Lower leg skin (tissue), 3 donors: Measurements from ENCODE around the gene FHOD3.

Source experiments
- POLR2A ChIP-seq, 2 donors: fragments of 450-650 bp; IDR thresholded peaks; one replicate each; pipeline ENCODE4 v1.6.1; 2016 to 2017; ENCODE audit warnings: antibody characterized with exemption in 2 of 2, mild to moderate bottlenecking in 1 of 2, moderate library complexity in 1 of 2
- TF ChIP-seq, protein P1 (sequence below), 3 donors: fragments of 450-650 bp; IDR thresholded peaks; one replicate each; pipeline ENCODE4 v1.5.1; 2016; ENCODE audit warnings: antibody characterized with exemption in 3 of 3, mild to moderate bottlenecking in 3 of 3, moderate library complexity in 2 of 3

DNA sequence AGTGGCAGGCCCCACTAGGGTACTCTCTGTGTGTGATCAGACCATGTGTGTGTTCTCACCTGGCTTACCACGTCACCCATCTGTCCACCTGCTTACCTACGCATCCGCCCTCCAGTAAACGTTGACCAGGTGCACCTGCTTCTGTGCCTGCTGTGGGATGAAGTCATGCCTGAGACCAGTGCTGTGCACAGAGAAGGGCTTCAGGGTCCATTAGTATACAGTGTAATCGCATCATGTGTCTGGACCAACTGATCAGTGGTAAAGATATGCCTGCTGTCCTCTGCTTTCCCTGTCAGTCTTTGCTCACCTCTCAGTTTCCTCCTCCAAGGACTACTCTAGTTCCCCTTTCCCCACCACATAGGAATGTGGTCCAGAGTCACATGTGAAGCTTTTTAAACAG, 109.3 kb downstream of the FHOD3 start:
- TF ChIP-seq POLR2A (IDR thresholded peaks at IDR 0.05), result no peak
- TF ChIP-seq, protein P1, sequence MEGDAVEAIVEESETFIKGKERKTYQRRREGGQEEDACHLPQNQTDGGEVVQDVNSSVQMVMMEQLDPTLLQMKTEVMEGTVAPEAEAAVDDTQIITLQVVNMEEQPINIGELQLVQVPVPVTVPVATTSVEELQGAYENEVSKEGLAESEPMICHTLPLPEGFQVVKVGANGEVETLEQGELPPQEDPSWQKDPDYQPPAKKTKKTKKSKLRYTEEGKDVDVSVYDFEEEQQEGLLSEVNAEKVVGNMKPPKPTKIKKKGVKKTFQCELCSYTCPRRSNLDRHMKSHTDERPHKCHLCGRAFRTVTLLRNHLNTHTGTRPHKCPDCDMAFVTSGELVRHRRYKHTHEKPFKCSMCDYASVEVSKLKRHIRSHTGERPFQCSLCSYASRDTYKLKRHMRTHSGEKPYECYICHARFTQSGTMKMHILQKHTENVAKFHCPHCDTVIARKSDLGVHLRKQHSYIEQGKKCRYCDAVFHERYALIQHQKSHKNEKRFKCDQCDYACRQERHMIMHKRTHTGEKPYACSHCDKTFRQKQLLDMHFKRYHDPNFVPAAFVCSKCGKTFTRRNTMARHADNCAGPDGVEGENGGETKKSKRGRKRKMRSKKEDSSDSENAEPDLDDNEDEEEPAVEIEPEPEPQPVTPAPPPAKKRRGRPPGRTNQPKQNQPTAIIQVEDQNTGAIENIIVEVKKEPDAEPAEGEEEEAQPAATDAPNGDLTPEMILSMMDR (IDR thresholded peaks at IDR 0.05), result no peak
